ENCODE data around the gene AFF4. TPM values are rescaled to one million over a fixed set of nuclear protein-coding genes. Genes with fewer than 3 reads are reported as not detected.

The AFF4 gene
- total and polyA plus RNA-seq, 2 of the 4 experiments (the other 2 are of a cell fraction), result 27.3 to 57.2 TPM

DNA sequence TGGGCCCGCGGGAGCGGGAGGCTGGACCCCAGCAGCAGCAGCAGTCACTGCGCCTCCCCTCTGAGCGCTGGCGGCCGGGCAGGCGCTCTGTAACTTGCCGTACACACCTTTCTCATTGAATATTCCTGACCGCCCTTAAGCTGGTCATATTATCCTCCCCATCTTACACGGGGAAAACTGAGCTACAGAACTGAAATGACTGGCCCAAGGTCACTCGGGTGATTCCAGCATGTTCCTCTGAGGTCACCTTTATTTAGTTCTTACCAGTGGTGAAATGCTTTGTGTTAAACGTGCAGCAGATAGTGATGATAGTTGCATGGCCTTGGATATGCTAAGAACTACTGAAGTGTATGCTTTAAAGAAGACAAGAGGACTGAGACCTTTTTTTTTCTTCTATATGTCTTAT is 96.4 kb downstream of the AFF4 start:
- WGBS, 2 experiments (ENCODE audit: extremely low coverage in 2 of 2, insufficient read length in 1 of 2), result 0% methylated on average over 1 of the region's 13 CpGs; no CpG with 5 or more reads in 1 of the 2 experiments
- Histone ChIP-seq H3K23ac (ENCODE audit: low read depth, low read length) (peak overlapping the region; percentile 74), H2AK9ac (replicated peaks; ENCODE audit: low read depth, low read length, poor library complexity) (peak overlapping the region; percentile 97), H3K79me1 (ENCODE audit: low read depth in 1 of 2, low read length in 2 of 2) (peaks cover 9 to 34% of the 10 kb centered on the region in 2 experiments), H3K4ac (ENCODE audit: low read depth, low read length) (peak overlapping the region; percentile 75), H2BK20ac (ENCODE audit: low read depth, low read length) (no peak overlapping the region), H2BK15ac (ENCODE audit: low read depth, low read length) (no peak overlapping the region), H3K4me2 (ENCODE audit: low read depth, low read length) (peak overlapping the region; percentile 100), H2AK5ac (ENCODE audit: low read depth, low read length) (peak overlapping the region; percentile 69), H3K9me3 (ENCODE audit: control insufficient read depth, insufficient read depth, low read length) (no peaks in the 10 kb centered on the region), H2BK120ac (ENCODE audit: low read depth, low read length) (no peak overlapping the region), H3K9ac (ENCODE audit: low read depth, low read length) (peak overlapping the region; percentile 83), H2AFZ (replicated peaks; ENCODE audit: low read length, poor library complexity) (peak overlapping the region; percentile 97), H3K9me1 (ENCODE audit: insufficient read depth, low read length) (peaks cover 9% of the 10 kb centered on the region), H3K18ac (ENCODE audit: low read depth, low read length) (no peak overlapping the region), H3K27ac (ENCODE audit: insufficient read depth, low read length) (peak overlapping the region; percentile 73), H3K36me3 (ENCODE audit: control insufficient read depth, insufficient read depth, low read length) (peaks cover 19% of the 10 kb centered on the region), H3K56ac (ENCODE audit: extremely low read depth, insufficient read depth, low read length) (peak overlapping the region; percentile 62), H2BK5ac (ENCODE audit: low read depth, low read length, poor library complexity, severe bottlenecking) (peak overlapping the region; percentile 66), H3K4me3 (ENCODE audit: insufficient read depth, low read depth, low read length) (peak overlapping the region; percentile 81), H4K20me1 (ENCODE audit: insufficient read depth, low read length) (peaks cover 13% of the 10 kb centered on the region; the same call in 1 of the 2 replicates), H4K5ac (ENCODE audit: low read depth, low read length) (peak overlapping the region; percentile 33; the same call in 1 of the 2 replicates), H3K14ac (replicated peaks; ENCODE audit: low read depth, low read length) (peak overlapping the region; percentile 48; the same call in 1 of the 2 replicates), H4K8ac (ENCODE audit: low read depth in 2 of 2, low read length in 2 of 2) (peak overlapping the region; percentile 22 to 28; a peak in 3 of 4 replicates), H4K91ac (ENCODE audit: insufficient read depth, low read depth, low read length) (0 out of 2 replicates have a peak overlapping the region, but pooled peaks have one; percentile 24), H3K27me3 (ENCODE audit: control insufficient read depth, insufficient read depth, low read length) (no peaks in the 10 kb centered on the region), H3K4me1 (ENCODE audit: control insufficient read depth, insufficient read depth, low read length) (peaks cover 3% of the 10 kb centered on the region; the same call in 1 of the 2 replicates)
- dilution Hi-C loops (cut with HindIII; ENCODE audit: low sequenced_read_pairs, unreplicated experiment) (no loop called here), intact Hi-C loops (cut with micrococcal nuclease) (loop anchor here (5.0 kb wide), 1 partner anchor 360 kb away; no protein-coding TSS in a partner anchor), in situ Hi-C loops (cut with MboI; ENCODE audit: low sequenced_read_pairs) (no loop called here)
- ATAC-seq (ENCODE audit: low read depth) (no peak), DNase-seq (no peak)
- TSS peak; percentile 92 for BruUV-seq (replicated peaks)
- ChIA-PET CTCF (interaction anchor here (1.5 kb wide), 1 partner anchor 11 kb away, joined by 7 read pairs; no protein-coding TSS in a partner anchor), POLR2A (ENCODE audit: unreplicated experiment) (interaction anchor here (1.4 kb wide), 1 partner anchor 86 kb away, joined by 4 read pairs; no protein-coding TSS in a partner anchor)
- TF ChIP-seq, protein P1, sequence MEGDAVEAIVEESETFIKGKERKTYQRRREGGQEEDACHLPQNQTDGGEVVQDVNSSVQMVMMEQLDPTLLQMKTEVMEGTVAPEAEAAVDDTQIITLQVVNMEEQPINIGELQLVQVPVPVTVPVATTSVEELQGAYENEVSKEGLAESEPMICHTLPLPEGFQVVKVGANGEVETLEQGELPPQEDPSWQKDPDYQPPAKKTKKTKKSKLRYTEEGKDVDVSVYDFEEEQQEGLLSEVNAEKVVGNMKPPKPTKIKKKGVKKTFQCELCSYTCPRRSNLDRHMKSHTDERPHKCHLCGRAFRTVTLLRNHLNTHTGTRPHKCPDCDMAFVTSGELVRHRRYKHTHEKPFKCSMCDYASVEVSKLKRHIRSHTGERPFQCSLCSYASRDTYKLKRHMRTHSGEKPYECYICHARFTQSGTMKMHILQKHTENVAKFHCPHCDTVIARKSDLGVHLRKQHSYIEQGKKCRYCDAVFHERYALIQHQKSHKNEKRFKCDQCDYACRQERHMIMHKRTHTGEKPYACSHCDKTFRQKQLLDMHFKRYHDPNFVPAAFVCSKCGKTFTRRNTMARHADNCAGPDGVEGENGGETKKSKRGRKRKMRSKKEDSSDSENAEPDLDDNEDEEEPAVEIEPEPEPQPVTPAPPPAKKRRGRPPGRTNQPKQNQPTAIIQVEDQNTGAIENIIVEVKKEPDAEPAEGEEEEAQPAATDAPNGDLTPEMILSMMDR (conservative IDR thresholded peaks at IDR 0.05; ENCODE audit: low read depth, low read length), result no peak
- peak; percentile 26; the same call in 1 of the 2 replicates for TF ChIP-seq POLR2A (IDR thresholded peaks at IDR 0.05; ENCODE audit: low read depth, low read length)
